ENCODE measurements around the gene GNAS. TPM values are rescaled to one million over a fixed set of nuclear protein-coding genes. Genes with fewer than 3 reads are reported as not detected.

The GNAS gene
- total RNA-seq, 4 donors from 2014 or later, result 484 to 621 (median 524) TPM

DNA sequence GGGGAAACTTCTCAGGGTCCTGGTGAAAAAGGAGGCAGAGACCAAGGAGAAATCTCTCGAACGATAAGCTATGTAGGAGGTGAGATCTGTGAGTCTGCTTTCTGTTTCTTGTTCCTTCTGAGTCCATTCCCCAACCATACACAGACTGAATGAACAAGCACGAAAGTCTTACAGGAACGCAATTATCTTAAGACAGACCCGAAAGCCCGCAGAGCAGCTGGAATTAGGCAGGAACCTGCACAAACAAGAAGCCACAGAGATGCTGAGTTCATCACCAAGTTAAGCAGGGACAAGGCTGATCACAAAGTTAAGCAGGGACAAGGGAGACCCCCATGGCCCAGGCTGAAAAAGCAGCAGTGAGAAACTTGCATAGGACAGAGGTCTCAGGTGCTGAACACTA, 107.1 kb downstream of the GNAS start:
- no peaks in the 10 kb centered on the region for H3K36me3 ChIP-seq
- 69 to 74% methylated on average over 6 of the region's 6 CpGs for WGBS, 2 donors
- TF ChIP-seq, protein P1, sequence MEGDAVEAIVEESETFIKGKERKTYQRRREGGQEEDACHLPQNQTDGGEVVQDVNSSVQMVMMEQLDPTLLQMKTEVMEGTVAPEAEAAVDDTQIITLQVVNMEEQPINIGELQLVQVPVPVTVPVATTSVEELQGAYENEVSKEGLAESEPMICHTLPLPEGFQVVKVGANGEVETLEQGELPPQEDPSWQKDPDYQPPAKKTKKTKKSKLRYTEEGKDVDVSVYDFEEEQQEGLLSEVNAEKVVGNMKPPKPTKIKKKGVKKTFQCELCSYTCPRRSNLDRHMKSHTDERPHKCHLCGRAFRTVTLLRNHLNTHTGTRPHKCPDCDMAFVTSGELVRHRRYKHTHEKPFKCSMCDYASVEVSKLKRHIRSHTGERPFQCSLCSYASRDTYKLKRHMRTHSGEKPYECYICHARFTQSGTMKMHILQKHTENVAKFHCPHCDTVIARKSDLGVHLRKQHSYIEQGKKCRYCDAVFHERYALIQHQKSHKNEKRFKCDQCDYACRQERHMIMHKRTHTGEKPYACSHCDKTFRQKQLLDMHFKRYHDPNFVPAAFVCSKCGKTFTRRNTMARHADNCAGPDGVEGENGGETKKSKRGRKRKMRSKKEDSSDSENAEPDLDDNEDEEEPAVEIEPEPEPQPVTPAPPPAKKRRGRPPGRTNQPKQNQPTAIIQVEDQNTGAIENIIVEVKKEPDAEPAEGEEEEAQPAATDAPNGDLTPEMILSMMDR (IDR thresholded peaks at IDR 0.05), result no peak
- TF ChIP-seq POLR2A (IDR thresholded peaks at IDR 0.05) (no peak), EP300 (IDR thresholded peaks at IDR 0.05) (no peak)
- H3K4me3 ChIP-seq, result no peak overlapping the region
- peaks cover 0 to 5% (median 0%) of the 10 kb centered on the region in 4 donors for H3K9me3 ChIP-seq
- no peaks in the 10 kb centered on the region for H3K4me1 ChIP-seq
- no peak overlapping the region for H3K27ac ChIP-seq
- no peaks in the 10 kb centered on the region for H3K27me3 ChIP-seq
- no peak for DNase-seq (ENCODE audit: low spot score in 2 of 2)

Small RNAs within 50 kb of the gene (small RNA-seq; reads per million reads assigned to genes)
- gene MIR298 (not detected), gene RF02127 (not detected), gene RF02128 (not detected), gene RF02130 (not detected), gene RF02131 (not detected)

Other genes starting within 250 kb of the GNAS start
- 100 to 1,000 TPM in 1 of 4 donors, 10 to 100 TPM in 3; 70.2 to 148 (median 85.9) TPM for gene STX16, start 201.4 kb upstream of the GNAS start, total RNA-seq
- 100 to 1,000 TPM in 1 of 4 donors, 10 to 100 TPM in 3; 57.6 to 123 (median 73.0) TPM for gene NPEPL1, start 159.9 kb upstream of the GNAS start, total RNA-seq
- under 1 TPM in 2 of 4 donors, not detected in 2; 0.42 to 0.59 TPM for gene GNAS-AS1, start 1.8 kb upstream of the GNAS start, total RNA-seq
- 10 to 100 TPM; 54.2 to 72.9 (median 56.8) TPM for gene NELFCD, start 128.5 kb downstream of the GNAS start, total RNA-seq
- gene CTSZ, start 154.5 kb downstream of the GNAS start, total RNA-seq, result 100 to 1,000 TPM in 2 of 4 donors, 10 to 100 TPM in 2; 83.5 to 145 (median 105) TPM
- gene TUBB1, start 166.7 kb downstream of the GNAS start, total RNA-seq, result under 1 TPM in 3 of 4 donors, not detected in 1; 0.21 to 0.60 (median 0.59) TPM
- gene ATP5F1E, start 179.6 kb downstream of the GNAS start, total RNA-seq, result 10 to 100 TPM; 15.1 to 35.2 (median 27.7) TPM
- gene PRELID3B, start 190.1 kb downstream of the GNAS start, total RNA-seq, result 10 to 100 TPM; 19.2 to 34.5 (median 23.1) TPM